A673 (cell line): ENCODE results near the gene WDR7.

Experiments used
- EZH2 ChIP-seq: fragments of 200-600 bp; sonication (generic); IDR thresholded peaks from 2 replicates; pipeline ENCODE4 v1.6.1; 2017; ENCODE audit warnings: borderline replicate concordance, low read depth, mild to moderate bottlenecking, mixed read lengths, antibody characterized with exemption, low read length; ENCODE audit not compliant: poor library complexity, severe bottlenecking
- TF ChIP-seq, protein P1 (sequence below): fragments of 300-800, 200-600 bp; sonication (generic); conservative IDR thresholded peaks from 2 replicates; pipeline ENCODE4 v1.5.1; 2017; ENCODE audit warnings: low read depth, mild to moderate bottlenecking, antibody characterized with exemption, low read length, moderate library complexity, mixed read lengths

DNA sequence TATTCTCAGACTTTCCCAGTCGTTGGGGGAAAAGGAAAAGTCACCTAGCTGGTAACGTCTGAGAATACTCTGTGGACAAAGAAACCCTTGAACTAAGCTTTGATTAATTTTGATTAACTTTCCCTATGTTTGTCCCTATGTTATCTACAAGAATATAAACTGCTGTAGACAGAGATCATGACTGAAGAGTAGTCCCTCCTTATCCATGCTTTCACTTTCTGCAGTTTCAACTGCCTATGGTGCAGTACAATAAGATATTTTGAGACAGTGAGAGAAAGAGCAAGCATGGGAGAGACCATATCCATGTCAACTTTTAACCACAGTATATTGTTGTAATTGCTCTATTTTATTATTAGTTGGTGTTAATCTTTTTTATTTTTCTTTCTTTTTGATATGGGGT lies 44.5 kb upstream of the WDR7 start:
- TF ChIP-seq, protein P1, sequence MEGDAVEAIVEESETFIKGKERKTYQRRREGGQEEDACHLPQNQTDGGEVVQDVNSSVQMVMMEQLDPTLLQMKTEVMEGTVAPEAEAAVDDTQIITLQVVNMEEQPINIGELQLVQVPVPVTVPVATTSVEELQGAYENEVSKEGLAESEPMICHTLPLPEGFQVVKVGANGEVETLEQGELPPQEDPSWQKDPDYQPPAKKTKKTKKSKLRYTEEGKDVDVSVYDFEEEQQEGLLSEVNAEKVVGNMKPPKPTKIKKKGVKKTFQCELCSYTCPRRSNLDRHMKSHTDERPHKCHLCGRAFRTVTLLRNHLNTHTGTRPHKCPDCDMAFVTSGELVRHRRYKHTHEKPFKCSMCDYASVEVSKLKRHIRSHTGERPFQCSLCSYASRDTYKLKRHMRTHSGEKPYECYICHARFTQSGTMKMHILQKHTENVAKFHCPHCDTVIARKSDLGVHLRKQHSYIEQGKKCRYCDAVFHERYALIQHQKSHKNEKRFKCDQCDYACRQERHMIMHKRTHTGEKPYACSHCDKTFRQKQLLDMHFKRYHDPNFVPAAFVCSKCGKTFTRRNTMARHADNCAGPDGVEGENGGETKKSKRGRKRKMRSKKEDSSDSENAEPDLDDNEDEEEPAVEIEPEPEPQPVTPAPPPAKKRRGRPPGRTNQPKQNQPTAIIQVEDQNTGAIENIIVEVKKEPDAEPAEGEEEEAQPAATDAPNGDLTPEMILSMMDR = no peak
- TF ChIP-seq EZH2 = no peak
